HepG2 (cell line): ENCODE results near the gene HSF2BP. TPM values are rescaled to one million over a fixed set of nuclear protein-coding genes. Genes with fewer than 3 reads are reported as not detected.
A peak's percentile ranks its signal among the peaks of the same experiment; 100 is the strongest.

ENCODE experiments used
- AHDC1 ChIP-seq: sonication (generic); formaldehyde crosslinking; IDR thresholded peaks from 2 replicates; pipeline ENCODE4 v1.5.1; 2020; ENCODE audit warnings: mild to moderate bottlenecking, missing genetic modification reagents, borderline replicate concordance
- ARID2 ChIP-seq: sonication (generic); formaldehyde crosslinking; IDR thresholded peaks from 2 replicates; pipeline ENCODE4 v1.8.1; 2022; ENCODE audit warnings: mild to moderate bottlenecking, missing genetic modification reagents, borderline replicate concordance
- CHCHD3 ChIP-seq: sonication (generic); formaldehyde crosslinking; IDR thresholded peaks from 2 replicates; pipeline ENCODE4 v1.8.0; 2022; ENCODE audit warnings: mild to moderate bottlenecking, missing genetic modification reagents, moderate library complexity
- CREM ChIP-seq, 2 experiments: sonication (generic) in 1 of 2; formaldehyde crosslinking in 1 of 2; IDR thresholded peaks; 2 replicates each; pipeline versions ENCODE4 v1.4.0 to v1.6.1; 2016 to 2020; ENCODE audit warnings: antibody characterized with exemption in 1 of 2, mild to moderate bottlenecking in 1 of 2, missing genetic modification reagents in 1 of 2
- DNMT3B ChIP-seq: conservative IDR thresholded peaks from 2 replicates; pipeline ENCODE4 v1.6.1; 2016; ENCODE audit warnings: missing biosample characterization, control low read depth
- ETV5 ChIP-seq: IDR thresholded peaks from 2 replicates; pipeline ENCODE4 v1.6.1; 2018; ENCODE audit warnings: missing biosample characterization, missing genetic modification reagents, inconsistent platforms, borderline replicate concordance
- GATAD2A ChIP-seq: IDR thresholded peaks from 2 replicates; pipeline ENCODE4 v1.6.1; 2016
- HMG20B ChIP-seq: conservative IDR thresholded peaks from 2 replicates; pipeline ENCODE4 v1.6.1; 2016; ENCODE audit warnings: missing genetic modification reagents, missing compliant biosample characterization
- HNRNPUL1 ChIP-seq: fragments of 200-400 bp; formaldehyde crosslinking; IDR thresholded peaks from 2 replicates; pipeline ENCODE4 v1.6.1; 2017; ENCODE audit warnings: low read depth, mild to moderate bottlenecking, low read length, moderate library complexity
- MAFF ChIP-seq: IDR thresholded peaks from 2 replicates; pipeline ENCODE4 v1.6.1; 2011; ENCODE audit warnings: low read depth, low read length, improper control_type of control experiment
- MATR3 ChIP-seq: sonication (generic); formaldehyde crosslinking; IDR thresholded peaks from 2 replicates; pipeline ENCODE4 v1.4.0; 2020; ENCODE audit warnings: missing genetic modification reagents
- MYPOP ChIP-seq: sonication (generic); formaldehyde crosslinking; IDR thresholded peaks from 2 replicates; pipeline ENCODE4 v1.8.1; 2023; ENCODE audit warnings: mild to moderate bottlenecking, moderate library complexity, missing genetic modification reagents
- NBN ChIP-seq: fragments of 450-650 bp; conservative IDR thresholded peaks from 2 replicates; pipeline ENCODE4 v1.6.1; 2017
- NFYB ChIP-seq: sonication (generic); formaldehyde crosslinking; IDR thresholded peaks from 2 replicates; pipeline ENCODE4 v1.4.0; 2020; ENCODE audit warnings: missing genetic modification reagents
- POLR2AphosphoS5 ChIP-seq: IDR thresholded peaks from 2 replicates; pipeline ENCODE4 v1.6.1; 2012; ENCODE audit warnings: low read depth, low read length
- PTBP1 ChIP-seq: fragments of 200-400 bp; formaldehyde crosslinking; IDR thresholded peaks from 2 replicates; pipeline ENCODE4 v1.6.1; 2018; ENCODE audit warnings: low read length, low read depth; ENCODE audit not compliant: poor library complexity, severe bottlenecking
- TEF ChIP-seq: sonication (generic); formaldehyde crosslinking; IDR thresholded peaks from 2 replicates; pipeline ENCODE4 v1.5.0; 2020; ENCODE audit warnings: missing genetic modification reagents
- ZNF124 ChIP-seq: sonication (generic); formaldehyde crosslinking; IDR thresholded peaks from 2 replicates; pipeline ENCODE4 v1.4.0; 2020; ENCODE audit warnings: missing genetic modification reagents
- ZNF143 ChIP-seq: sonication (generic); formaldehyde crosslinking; IDR thresholded peaks from 2 replicates; pipeline ENCODE4 v1.4.0; 2020; ENCODE audit warnings: missing genetic modification reagents
- ZNF256 ChIP-seq: sonication (generic); formaldehyde crosslinking; conservative IDR thresholded peaks from 2 replicates; pipeline ENCODE4 v1.4.0; 2020; ENCODE audit warnings: missing genetic modification reagents
- ZZZ3 ChIP-seq: sonication (generic); formaldehyde crosslinking; IDR thresholded peaks from 2 replicates; pipeline ENCODE4 v1.4.0; 2020; ENCODE audit warnings: missing genetic modification reagents, mild to moderate bottlenecking, borderline replicate concordance
- polyA plus RNA-seq, 8 experiments: library from polyadenylated mRNA; depleted of rRNA in 3 of 8; stranded (reverse) in 7 of 8; unstranded in 1 of 8; fragments of >200 nt; fragmentation: Illumina TruSeq in 4 of 8; extraction: Trizol in 4 of 8; gene quantifications; 2 replicates each; pipeline versions ENCODE4 v1.2.1 to v1.2.3, GENCODE V29; 2011 to 2016; ENCODE audit warnings: low read depth in 4 of 8, missing spikeins in 1 of 8, mixed read lengths in 1 of 8; ENCODE audit not compliant: insufficient read depth in 1 of 8
- total RNA-seq, 5 experiments: library from RNA; depleted of rRNA; stranded (reverse); fragments of >200 nt; fragmentation: Illumina TruSeq; extraction: Trizol; gene quantifications; 2 replicates each; pipeline ENCODE4 v1.2.3, GENCODE V29; 2016; ENCODE audit warnings: low read depth in 1 of 5

HSF2BP gene
- total and polyA plus RNA-seq, 2 of the 13 experiments (the other 11 are each of a cell fraction or from before 2014, with no cell fraction given): 0.67 to 2.2 TPM

GRCh38 chr21:43585924-43586413 lies 73.3 kb downstream of the HSF2BP start (continued):
- TF ChIP-seq AHDC1 (CRISPR knock-in tag): peak; percentile 75; the same call in 1 of the 2 replicates
- no peak for TF ChIP-seq ZNF256
- no peak for TF ChIP-seq ZNF143
- no peak for TF ChIP-seq ARID2
- TF ChIP-seq MYPOP (CRISPR knock-in tag): no peak
- TF ChIP-seq MAFF: no peak
- no peak for TF ChIP-seq CHCHD3 (CRISPR knock-in tag)
- no peak for TF ChIP-seq NBN
- TF ChIP-seq MATR3 (CRISPR knock-in tag): no peak
- no peak for TF ChIP-seq HNRNPUL1
- TF ChIP-seq CREM (IDR thresholded peaks at IDR 0.05): peak; percentile 66; the same call in 1 of the 2 replicates
- TF ChIP-seq CREM (CRISPR knock-in tag; IDR thresholded peaks at IDR 0.05): no peak
- TF ChIP-seq GATAD2A: peak; percentile 97
- no peak for TF ChIP-seq DNMT3B (CRISPR knock-in tag)
- TF ChIP-seq HMG20B (CRISPR knock-in tag): peak; percentile 66; the same call in 1 of the 2 replicates
- peak; percentile 73; the same call in 1 of the 2 replicates for TF ChIP-seq ETV5
- TF ChIP-seq POLR2AphosphoS5: no peak
- TF ChIP-seq PTBP1: no peak
- TF ChIP-seq NFYB (CRISPR knock-in tag): no peak
- no peak for TF ChIP-seq ZZZ3 (CRISPR knock-in tag)
- TF ChIP-seq TEF (CRISPR knock-in tag): peak; percentile 96
- peak; percentile 87; the same call in 1 of the 2 replicates for TF ChIP-seq ZNF124 (CRISPR knock-in tag)
